ENCODE measurements around the gene TRPV3. TPM values are rescaled to one million over a fixed set of nuclear protein-coding genes. Genes with fewer than 3 reads are reported as not detected.

The TRPV3 gene
- total RNA-seq, 4 donors from 2014 or later = 4.2 to 21.4 (median 9.7) TPM

GRCh38 chr17:3535253-3535995, 22.2 kb downstream of the TRPV3 start:
- TF ChIP-seq EP300 (IDR thresholded peaks at IDR 0.05) (peak in 1 of 2 donors; percentile 57), CTCF (IDR thresholded peaks at IDR 0.05) (peak; percentile 50 to 93 (median 87)), POLR2A (IDR thresholded peaks at IDR 0.05) (no peak)
- Histone ChIP-seq H3K27ac (peak overlapping the region; percentile 76 to 96 (median 85)), H3K4me1 (peaks cover 0 to 52% (median 6%) of the 10 kb centered on the region in 4 donors), H3K4me3 (peak overlapping the region; percentile 20 to 51 (median 32)), H3K9me3 (no peaks in the 10 kb centered on the region), H3K36me3 (no peaks in the 10 kb centered on the region), H3K27me3 (no peaks in the 10 kb centered on the region)
- peak in 1 of 2 donors; percentile 54 for DNase-seq (ENCODE audit: low spot score in 2 of 2)
- 2 to 3% methylated on average over 32 to 36 of the region's 44 CpGs for WGBS, 2 donors

- DNase-seq (ENCODE audit: low spot score in 2 of 2) = peak in 1 of 2 donors; percentile 31
- WGBS, 2 donors = 13 to 34% methylated on average over 3 of the region's 3 CpGs
- TF ChIP-seq EP300 (IDR thresholded peaks at IDR 0.05) (peak in 1 of 2 donors; percentile 15), CTCF (IDR thresholded peaks at IDR 0.05) (no peak), POLR2A (IDR thresholded peaks at IDR 0.05) (no peak)
- Histone ChIP-seq H3K27me3 (no peaks in the 10 kb centered on the region), H3K27ac (peak overlapping the region; percentile 57 to 96 (median 85)), H3K4me3 (peak overlapping the region in 1 of 4 donors; percentile 51), H3K4me1 (peaks cover 0 to 58% (median 8%) of the 10 kb centered on the region in 4 donors), H3K36me3 (no peaks in the 10 kb centered on the region), H3K9me3 (no peaks in the 10 kb centered on the region)
These were observed 22.7 kb downstream of the TRPV3 start for GRCh38 chr17:3534881-3535252.

- WGBS, 2 donors = 90 to 97% methylated on average over 5 of the region's 5 CpGs
- peak overlapping the region in 3 of 4 donors; percentile 82 to 96 (median 88) for H3K27ac ChIP-seq
- H3K9me3 ChIP-seq = no peaks in the 10 kb centered on the region
- no peak overlapping the region for H3K4me3 ChIP-seq
- no peak for DNase-seq (ENCODE audit: low spot score in 2 of 2)
- no peaks in the 10 kb centered on the region for H3K27me3 ChIP-seq
- H3K36me3 ChIP-seq = no peaks in the 10 kb centered on the region
- H3K4me1 ChIP-seq = peaks cover 0 to 66% (median 14%) of the 10 kb centered on the region in 4 donors
- TF ChIP-seq CTCF (IDR thresholded peaks at IDR 0.05) = no peak
These were observed 23.9 kb downstream of the TRPV3 start for GRCh38 chr17:3533752-3534151.

- H3K27me3 ChIP-seq = no peaks in the 10 kb centered on the region
- 96% methylated on average over 10 of the region's 10 CpGs for WGBS, 2 donors
These were observed 24.8 kb downstream of the TRPV3 start for GRCh38 chr17:3532859-3533142.

More at GRCh38 chr17:3532859-3533142, 24.8 kb downstream of the TRPV3 start:
- no peak overlapping the region for H3K4me3 ChIP-seq
- no peaks in the 10 kb centered on the region for H3K9me3 ChIP-seq
- no peak for DNase-seq (ENCODE audit: low spot score in 2 of 2)
- H3K27ac ChIP-seq = peak overlapping the region; percentile 41 to 96 (median 84)
- H3K4me1 ChIP-seq = peaks cover 0 to 75% (median 16%) of the 10 kb centered on the region in 4 donors
- TF ChIP-seq POLR2A (IDR thresholded peaks at IDR 0.05) (no peak), EP300 (IDR thresholded peaks at IDR 0.05) (no peak), CTCF (IDR thresholded peaks at IDR 0.05) (no peak)
- H3K36me3 ChIP-seq = peaks cover 0 to 2% (median 0%) of the 10 kb centered on the region in 3 donors
